ENCODE measurements around the gene BST2.
A peak's percentile ranks its signal among the peaks of the same experiment; 100 is the strongest.
"Not testable (repeated sequence)": the region's sequence is repeated elsewhere in the genome, so short reads cannot be mapped to it uniquely, and the experiment has no call there.

BST2 gene

DNA sequence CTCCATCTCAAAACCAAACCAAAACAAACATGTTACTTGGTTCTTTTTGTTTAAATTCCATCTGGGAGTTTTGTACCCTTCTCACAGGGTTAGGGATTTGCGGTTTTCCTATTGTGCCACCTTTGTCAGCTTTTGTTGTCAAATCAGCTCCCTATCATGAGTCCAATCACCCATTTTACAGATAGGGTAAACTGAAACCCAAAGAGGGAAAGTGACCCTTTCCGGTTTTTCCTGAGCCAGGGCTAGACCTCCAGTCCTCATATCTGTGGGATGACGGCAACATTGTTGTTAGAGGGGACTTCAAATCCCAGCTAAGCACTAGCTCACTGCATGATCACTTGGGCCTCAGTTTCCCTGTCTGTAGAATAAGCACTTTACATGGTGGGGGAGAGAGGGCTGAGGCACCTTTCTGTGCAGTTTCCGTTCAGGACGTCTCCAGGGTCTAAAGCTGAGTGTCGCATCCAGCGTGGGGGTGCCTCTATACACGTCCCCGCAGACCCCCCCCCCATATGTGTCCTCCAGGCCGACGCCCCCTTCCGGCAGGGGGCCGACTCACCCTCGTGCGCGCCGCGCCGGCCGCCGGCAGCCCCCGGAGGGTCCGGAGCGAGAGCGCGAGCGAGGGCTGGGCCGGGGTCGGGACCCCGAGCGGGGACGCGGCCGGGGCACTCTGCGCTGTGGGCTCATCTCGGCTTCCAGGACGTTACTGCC lies 15.3 kb downstream of the BST2 start:
- no peak for DNase-seq (ENCODE audit: low spot score)

DNA sequence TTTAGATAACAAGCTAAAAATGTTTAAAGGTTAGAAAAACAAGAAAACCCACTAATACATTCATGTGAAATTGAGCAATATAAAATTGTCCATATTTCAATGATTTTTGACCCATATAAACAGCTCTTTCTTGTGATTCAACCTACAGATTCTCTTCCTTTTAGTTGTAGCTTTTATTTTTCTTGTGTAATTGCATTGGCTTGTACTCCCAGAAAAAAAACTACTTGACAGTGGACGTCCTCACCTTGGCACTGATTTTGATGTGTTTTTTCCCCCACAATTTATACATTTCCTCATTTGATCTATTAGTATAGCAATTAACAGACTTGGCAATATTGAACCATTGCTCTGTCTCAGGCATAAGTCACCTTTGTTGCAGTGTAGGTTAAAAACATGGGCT lies 16.1 kb downstream of the BST2 start:
- DNase-seq (ENCODE audit: low spot score) = no peak

DNA sequence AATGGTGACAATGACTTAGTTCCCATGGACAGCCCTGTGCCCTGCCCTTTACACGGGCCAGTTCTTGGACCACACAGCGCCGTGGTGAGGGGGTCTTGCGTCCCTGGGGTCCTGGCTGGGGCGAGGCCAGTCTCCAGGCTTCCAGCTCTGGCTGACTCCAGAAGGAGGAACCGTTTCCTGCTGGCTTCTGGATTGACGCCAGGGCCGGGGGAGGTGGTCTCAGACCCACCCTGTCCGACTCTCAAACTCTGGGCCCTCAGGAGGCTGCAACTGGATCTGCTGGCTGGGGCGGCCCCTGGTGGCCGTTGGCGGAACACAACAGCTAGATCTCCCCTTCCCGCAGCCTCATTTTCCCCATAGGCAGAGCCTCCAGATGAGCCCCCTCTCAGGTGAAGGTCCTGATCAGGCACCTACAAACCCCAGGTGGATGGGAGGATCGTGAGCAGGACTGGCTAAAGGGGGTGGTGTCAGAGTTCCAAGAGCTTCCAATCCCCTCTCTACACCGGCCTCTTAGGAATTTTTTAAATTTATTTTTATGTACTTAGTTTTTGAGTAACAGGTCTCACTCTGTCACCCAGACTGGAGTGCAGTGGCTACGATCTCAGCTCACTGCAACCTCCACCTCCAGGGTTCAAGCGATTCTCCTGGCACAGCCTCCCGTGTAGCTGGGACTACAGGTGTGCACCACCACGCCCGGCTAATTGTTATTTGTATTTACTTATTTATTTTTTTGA lies 19.4 kb downstream of the BST2 start:
- DNase-seq (ENCODE audit: low spot score) = peak; percentile 75

DNA sequence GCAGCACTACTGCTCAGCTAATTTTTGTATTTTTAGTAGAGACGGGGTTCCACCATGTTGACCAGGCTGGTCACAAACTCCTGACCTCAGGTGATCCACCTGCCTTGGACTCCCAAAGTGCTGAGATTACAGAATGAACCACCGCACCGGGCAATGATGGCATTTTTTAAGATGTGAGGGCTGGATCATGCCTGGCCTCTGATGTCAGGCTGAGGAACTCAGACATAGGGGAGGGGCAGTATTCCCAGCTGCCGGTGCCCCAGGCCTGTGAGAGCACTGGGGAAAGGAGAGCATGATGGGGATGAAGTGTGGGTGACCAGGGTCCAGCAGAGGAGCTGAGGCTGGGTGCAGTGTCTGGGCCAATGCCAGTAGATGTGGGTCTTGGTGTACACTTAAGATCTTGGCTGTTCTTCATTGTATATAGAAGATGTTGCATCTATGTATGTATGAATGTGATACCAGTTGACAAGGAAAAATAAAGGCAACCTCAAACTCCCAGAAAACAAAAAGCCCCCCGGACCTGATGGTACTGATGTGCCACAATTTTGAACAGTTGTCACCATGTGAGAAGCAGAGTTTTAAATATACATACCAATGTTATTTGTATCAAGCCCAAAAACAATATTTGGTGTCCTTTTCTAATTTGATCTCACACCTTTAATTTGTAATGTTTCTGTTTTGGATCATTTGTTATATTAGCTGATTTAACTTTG lies 24.8 kb downstream of the BST2 start:
- no peak for DNase-seq (ENCODE audit: low spot score)

DNA sequence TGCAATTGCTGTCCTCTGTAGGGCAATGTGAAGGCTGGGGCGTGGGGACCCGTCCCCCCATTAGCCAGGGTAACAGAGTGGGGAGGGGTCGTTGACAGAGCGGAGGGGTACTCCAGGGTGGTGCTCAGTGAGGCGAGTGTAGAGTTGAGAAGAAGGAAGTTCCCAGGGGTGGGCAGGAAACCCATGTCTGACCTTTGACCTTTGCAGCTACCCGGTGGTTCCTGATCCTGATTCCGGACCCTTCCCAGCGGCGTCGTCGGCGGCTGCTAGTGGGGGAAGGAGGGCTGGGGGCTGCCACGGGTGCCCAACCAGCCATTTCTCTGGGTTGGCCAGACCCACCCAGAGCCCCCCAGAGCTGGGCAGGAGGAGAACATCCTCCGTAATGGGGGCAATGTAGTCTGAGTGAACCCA lies 26.2 kb downstream of the BST2 start:
- DNase-seq (ENCODE audit: low spot score) = no peak

DNA sequence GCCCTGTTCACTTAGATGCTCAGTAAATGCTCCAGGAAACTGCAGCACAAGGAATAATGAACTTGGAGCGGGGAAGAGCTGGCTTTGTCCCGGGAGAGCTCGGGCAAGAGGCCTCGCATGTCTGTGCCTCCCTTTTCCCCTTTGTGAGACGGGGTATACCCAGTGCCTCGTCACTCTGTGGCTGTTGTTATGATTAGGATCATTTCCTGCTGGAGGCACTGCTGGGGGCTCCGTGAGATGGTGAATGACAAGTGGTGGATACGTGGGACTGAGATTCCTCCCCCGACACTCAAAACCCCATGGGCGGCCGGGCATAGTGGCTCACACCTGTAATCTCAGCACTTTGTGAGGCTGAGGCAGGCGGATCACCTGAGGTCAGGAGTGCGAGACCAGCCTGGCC lies 27.2 kb downstream of the BST2 start:
- DNase-seq (ENCODE audit: low spot score) = no peak

DNA sequence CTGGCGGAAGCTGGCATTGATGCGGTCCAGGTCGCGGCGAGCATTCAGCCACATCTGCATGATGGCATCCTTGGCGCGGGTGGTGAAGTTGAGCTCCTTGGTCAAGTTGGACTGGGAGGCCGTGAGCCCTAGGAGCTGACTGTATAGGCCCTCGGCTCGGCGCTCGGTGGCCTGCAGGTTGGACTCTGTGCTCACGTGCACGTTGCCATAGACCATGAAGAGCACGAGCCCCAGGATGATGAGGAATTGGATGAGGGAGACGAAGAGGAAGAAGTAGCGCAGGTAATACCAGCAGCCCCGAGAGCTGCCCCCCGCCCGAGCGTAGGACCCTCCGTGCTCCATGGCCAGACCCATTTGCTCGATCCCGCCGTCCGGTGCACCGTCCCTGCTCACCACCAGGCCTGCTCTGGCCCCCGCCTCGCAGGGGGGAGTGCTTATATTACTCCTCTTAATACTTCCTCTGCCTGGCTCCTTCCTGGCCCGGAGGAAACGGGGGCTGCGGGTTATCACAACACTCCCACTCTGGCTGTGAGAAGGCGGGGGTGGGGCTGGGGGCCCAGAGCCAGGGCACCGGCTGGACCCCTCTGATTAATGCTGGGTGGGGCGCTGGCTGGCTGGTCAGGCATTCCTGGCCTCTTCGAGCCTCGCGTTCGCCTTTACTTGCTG lies 28.4 kb downstream of the BST2 start, which contains the start of gene PLVAP:
Gene PLVAP, minus strand, starts transcription at position 408 of the 666 bp plus-strand sequence. Its CDS starts 54 bp downstream, at position 354.
- no peak for DNase-seq (ENCODE audit: low spot score)

DNA sequence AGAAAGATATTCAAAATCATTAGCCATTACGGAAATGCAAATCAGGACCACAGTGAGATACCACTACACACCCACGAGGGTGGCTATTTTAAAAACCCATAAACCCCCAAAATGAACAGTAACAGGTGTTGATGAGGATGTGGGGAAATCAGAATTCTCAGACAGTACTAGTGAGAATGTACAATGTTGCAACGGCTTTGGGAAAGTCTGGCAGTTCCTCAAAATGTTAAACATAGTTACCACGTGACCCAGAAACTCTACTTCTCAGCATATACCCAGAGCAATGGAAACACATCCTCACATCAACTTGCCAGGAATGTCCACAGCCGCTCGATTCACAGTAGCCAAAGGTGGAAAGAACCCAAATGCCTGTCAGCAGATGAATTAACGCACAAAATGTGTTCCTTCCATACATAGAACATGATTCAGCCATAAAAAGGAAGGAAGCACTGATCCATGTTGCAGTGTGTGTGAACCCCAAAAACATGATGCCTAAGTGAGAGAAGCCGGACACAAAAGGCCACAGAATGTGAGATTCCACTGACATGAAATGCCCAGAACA lies 35.3 kb downstream of the BST2 start:
- no peak for DNase-seq (ENCODE audit: low spot score)

DNA sequence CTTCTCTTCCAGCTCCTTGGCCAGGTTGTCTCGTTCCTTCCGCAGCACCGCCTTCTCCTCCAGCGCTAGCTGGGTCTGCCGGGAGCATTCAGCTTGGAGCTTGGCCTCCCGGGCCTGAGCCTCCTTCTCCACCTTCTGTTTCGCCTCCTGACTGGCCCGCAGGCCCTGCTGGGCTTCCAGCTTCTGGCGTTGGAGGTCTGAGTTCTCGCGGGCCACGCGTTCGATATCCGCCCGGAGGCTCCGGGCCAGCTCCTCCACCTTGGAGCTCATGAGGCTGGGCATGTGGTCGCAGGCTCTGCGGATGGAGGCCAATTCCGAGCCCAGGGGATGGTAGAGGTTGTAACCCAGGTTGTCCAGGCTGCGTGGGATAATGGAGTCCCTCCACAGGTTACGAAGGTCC lies 40.1 kb downstream of the BST2 start:
- no peak for DNase-seq (ENCODE audit: low spot score)

DNA sequence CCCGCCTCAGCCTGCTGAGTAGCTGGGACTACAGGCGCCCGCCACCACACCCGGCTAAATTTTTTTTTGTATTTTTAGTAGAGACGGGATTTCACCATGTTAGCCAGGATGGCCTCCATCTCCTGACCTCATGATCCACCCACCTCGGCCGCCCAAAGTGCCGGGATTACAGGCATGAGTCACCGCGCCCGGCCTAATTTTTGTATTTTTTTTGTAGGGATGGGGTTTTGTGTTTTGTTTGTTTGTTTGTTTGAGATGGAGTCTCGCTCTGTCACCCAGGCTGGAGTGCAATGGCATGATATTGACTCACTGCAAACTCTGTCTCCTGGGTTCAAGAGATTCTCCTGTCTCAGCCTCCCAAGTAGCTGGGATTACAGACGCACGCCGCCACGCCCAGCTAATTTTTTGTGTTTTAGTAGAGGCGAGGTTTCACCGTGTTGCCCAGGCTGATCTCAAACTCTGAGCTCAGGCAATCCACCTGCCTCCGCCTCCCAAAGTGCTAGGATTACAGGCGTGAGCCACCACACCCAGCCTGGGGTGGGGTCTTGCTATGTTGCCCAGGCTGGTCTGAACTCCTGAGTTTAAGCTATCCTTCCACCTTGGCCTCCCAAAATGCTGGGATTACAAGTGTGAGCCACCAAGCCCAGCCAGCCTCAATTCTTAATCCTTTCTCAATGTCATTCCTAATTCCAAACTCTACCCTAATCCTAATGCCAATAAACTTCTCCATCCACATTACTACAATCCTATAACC lies 41.4 kb downstream of the BST2 start:
- not testable (repeated sequence) for DNase-seq (ENCODE audit: low spot score)

DNA sequence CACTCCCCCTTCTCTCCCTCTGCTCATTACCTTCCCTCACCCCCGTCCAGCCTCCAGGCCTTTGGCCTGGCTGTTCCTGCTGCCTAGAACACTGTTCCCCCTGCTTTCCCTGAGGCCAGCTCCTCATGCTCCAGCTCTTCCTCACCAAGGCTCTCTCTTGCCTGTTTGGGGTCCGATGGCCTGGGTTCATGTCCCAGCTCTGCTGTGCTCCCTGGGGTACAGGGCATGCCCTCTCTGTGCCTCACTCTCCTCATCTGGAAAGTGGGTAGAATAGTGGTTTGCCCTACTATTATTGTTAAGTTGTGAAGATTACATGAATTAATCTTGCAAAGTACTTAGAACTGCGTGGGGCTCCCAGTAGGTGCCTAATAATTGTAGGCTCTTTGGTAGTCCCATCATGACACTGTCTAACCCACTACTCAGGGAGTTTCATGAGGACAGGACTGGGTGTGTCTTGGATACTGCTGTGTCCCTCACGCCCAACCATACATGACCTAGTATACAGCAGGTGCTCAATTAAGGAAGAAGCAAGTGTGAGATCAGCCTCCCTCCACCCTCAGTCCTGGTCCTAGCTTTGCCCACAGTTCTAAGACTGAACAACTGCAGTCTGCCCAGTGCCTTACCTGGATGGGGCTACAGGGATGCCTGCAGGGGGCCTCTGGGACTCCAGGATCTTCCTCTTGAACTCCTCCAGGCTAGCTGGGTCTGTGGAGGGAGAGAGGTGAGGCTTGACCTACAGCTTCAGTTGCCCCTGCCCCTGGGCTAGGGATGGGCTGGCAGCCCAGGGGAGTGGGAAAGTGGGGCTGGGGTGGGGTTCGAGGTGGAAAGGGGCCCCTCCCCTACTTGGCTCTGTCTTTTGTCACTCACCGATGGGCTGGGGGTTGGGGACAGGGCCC lies 45.3 kb downstream of the BST2 start:
- no peak for DNase-seq (ENCODE audit: low spot score)

DNA sequence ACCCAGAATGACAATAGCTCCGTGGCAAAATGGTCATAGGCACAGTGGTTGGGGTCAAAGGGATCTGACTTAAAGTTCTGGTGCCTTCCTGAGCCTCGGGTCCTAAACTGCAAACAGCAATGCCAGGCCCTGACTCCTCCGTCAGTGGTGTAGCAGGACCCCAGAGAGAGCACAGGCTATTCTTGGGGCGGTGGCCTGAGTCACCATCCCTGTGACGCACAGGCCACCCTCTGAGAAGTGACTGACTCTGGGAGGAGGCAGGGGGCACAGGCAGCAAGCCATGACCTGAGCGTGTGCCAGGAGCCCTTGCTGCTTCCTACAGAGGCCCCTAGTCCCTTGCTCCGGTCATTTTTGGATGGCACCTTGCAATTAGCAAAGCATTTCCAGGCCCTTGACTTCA lies 47.0 kb downstream of the BST2 start:
- DNase-seq (ENCODE audit: low spot score) = peak; percentile 38

DNA sequence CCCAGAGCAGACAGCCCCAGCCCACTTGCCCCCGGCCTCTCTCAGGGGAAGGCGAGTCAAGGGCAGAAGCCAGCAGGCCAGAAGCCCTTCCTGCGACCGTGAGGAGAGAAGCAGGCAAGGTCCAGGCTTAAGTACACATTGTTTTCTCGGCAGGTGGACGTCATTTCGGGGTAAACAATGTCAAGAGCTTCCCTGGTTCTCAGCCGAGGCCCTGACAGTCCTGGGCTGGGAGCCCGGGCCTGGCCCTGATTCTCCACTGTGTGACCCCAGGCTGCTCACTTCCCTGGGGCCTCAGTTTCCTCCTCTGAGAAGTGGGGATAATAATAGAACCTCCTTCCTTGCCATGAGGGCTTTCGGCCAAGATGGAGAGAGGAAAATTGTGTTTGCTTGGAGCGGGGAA lies 47.7 kb downstream of the BST2 start:
- no peak for DNase-seq (ENCODE audit: low spot score)

DNA sequence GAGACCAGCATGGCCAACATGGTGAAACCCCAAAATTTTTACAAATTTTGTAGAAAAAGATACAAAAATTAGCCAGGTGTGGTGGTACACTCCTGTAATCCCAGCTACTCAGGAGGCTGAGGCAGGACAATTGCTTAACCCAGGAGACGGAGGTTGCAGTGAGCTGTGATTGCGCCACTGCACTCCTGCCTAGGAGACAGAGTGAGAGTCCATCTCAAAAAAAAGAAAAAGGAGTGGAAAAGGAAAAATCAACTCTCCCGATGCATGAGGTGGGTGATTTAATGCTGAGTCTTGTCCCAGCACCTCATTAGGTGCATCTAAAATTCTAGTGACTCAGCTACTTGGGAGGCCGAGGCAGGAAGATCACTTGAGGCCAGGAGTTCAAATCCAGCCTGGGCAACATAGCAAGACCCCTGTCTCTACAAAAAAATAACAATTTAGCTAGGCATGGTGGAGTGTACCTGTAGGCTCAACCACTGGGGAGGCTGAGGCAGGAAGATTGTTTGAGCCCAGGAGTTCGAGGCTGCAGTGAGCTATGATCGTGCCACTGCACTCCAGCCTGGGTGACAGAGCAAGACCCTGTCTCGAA lies 48.3 kb downstream of the BST2 start:
- no peak for DNase-seq (ENCODE audit: low spot score)

DNA sequence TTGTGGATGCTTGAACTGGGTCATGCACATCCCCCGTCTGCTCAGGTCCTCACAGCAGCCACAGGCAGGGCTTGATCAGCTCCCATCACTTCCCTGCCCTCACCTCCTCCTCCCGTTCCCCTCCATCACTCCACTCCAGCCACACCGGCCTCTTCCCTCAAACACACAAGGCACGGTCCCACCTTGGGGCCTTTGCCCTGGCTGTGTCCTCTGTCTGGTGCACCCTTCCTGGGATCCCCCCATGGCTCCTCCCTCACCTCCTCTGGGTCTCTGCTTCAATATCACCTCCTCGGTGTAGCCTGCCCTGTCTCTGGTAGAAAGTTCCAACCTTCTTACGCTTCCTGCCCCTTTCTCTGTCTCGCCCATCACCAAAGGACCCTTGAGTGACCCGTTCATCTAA lies 52.0 kb downstream of the BST2 start:
- no peak for DNase-seq (ENCODE audit: low spot score)

Measured in AG08395 (cell line).